ENCODE data around the gene ANKRD35. TPM values are rescaled to one million over a fixed set of nuclear protein-coding genes. Genes with fewer than 3 reads are reported as not detected.

ANKRD35 gene
- total and polyA plus RNA-seq, 12 donors = 0.37 to 2.0 (median 0.76) TPM; not detected in 1

DNA sequence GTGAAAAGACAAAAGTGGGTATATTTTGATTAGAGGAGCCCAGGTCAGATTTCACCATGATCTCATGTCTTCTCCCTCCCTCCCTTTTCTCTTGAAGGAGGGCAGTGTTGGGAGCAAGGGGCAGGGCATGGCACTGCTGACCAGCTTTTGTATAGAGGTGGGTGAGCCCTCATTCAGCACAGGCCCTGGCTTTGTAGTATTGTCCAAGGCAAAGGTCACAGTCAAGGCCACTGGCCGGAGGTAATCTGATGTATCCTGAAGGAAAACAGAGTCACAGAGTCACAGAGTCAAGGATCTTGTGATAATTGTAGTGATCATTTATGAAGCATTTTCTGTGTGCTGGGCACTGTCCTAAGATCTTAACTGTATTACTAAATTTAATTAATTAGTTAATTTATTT lies 12.3 kb upstream of the ANKRD35 start:
- no peaks in the 10 kb centered on the region for H3K9me3 ChIP-seq (replicated peaks in 1 of 3)
- TF ChIP-seq, protein P1, sequence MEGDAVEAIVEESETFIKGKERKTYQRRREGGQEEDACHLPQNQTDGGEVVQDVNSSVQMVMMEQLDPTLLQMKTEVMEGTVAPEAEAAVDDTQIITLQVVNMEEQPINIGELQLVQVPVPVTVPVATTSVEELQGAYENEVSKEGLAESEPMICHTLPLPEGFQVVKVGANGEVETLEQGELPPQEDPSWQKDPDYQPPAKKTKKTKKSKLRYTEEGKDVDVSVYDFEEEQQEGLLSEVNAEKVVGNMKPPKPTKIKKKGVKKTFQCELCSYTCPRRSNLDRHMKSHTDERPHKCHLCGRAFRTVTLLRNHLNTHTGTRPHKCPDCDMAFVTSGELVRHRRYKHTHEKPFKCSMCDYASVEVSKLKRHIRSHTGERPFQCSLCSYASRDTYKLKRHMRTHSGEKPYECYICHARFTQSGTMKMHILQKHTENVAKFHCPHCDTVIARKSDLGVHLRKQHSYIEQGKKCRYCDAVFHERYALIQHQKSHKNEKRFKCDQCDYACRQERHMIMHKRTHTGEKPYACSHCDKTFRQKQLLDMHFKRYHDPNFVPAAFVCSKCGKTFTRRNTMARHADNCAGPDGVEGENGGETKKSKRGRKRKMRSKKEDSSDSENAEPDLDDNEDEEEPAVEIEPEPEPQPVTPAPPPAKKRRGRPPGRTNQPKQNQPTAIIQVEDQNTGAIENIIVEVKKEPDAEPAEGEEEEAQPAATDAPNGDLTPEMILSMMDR (IDR thresholded peaks at IDR 0.05) = no peak
- TF ChIP-seq POLR2A (IDR thresholded peaks at IDR 0.05) = no peak
- intact Hi-C loops (cut with DNase I) = loop anchor here in 1 of 2 donors (5.0 kb wide), 1 partner anchor 114 kb away; no protein-coding TSS in a partner anchor
- H3K36me3 ChIP-seq (replicated peaks in 1 of 2) = no peaks in the 10 kb centered on the region
- H3K4me3 ChIP-seq = no peak overlapping the region
- peaks cover 2 to 4% of the 10 kb centered on the region in 2 donors for H3K4me1 ChIP-seq (replicated peaks in 1 of 2)
- DNase-seq = peak in 1 of 7 donors; percentile 11
- WGBS, 4 donors = 29 to 55% (median 42%) methylated on average over 1 of the region's 1 CpG
- H3K27me3 ChIP-seq = no peaks in the 10 kb centered on the region
- H3K27ac ChIP-seq = no peak overlapping the region

DNA sequence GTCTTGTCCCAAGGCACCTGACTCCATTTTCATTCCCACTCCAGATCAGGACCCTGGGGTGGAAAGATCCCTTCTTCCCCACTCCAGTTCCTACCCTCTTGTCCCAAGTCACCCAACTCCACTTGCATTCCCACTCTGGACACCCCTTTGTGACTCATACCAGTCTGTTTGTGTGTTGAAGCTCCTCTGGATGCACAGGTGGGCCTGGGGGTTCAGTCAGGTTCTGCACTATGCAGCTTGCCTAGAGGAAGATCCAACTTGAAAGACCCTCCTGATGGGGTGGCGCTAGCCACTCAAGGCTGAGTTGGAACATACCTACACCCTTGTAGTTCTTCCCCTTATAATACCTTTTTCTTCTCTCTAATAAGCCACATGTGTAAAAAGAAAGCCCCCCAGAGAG lies 9.8 kb upstream of the ANKRD35 start:
- WGBS, 4 donors = 89 to 100% (median 95%) methylated on average over 1 of the region's 1 CpG
- Histone ChIP-seq H3K4me1 (replicated peaks in 1 of 2) (peaks cover 19 to 24% of the 10 kb centered on the region in 2 donors), H3K9me3 (replicated peaks in 1 of 3) (no peaks in the 10 kb centered on the region), H3K36me3 (replicated peaks in 1 of 2) (no peaks in the 10 kb centered on the region), H3K4me3 (no peak overlapping the region), H3K27ac (no peak overlapping the region), H3K27me3 (no peaks in the 10 kb centered on the region)
- no peak for TF ChIP-seq POLR2A (IDR thresholded peaks at IDR 0.05)
- TF ChIP-seq, protein P1 (IDR thresholded peaks at IDR 0.05) = no peak
- DNase-seq = no peak
- intact Hi-C loops (cut with DNase I) = loop anchor here in 1 of 2 donors (5.0 kb wide), 1 partner anchor 117 kb away; no protein-coding TSS in a partner anchor

DNA sequence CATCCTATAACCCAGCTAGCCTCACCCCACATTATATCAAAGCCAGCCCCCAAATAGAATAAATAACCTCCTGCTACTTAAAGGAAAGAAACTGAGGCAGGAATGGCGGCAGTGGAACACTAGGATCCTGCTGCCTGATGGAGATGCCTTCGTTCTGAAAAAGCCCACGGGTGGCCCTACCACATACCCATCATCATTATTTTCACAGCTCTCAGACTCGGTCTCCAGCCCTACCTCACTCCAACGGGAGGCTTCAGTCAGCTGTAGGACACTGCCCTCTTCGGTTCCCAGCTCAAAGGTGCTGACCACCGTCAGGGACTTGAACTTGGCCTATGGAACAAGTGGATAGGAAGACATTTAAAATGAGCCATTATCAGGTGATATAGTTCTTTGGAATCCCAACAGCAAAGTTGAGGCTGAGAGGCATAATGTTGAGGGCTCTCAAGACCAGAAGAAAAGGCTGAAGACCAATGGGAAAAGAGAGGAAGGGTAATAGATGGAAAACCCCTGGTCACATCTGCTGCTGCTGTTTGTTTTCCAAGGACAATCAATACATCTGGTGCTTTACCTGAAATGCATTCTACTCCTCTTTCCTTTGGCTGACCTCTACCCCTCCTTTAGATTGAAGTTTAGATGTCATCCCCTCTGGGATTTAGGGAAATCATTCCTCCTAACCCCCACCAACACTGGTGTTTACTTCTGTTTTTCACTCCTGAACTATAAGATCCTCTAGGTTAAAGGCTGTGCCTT lies 7.8 kb upstream of the ANKRD35 start:
- Histone ChIP-seq H3K36me3 (replicated peaks in 1 of 2) (no peaks in the 10 kb centered on the region), H3K27me3 (no peaks in the 10 kb centered on the region), H3K27ac (peak overlapping the region in 4 of 5 donors; percentile 80 to 88 (median 85)), H3K9me3 (replicated peaks in 1 of 3) (no peaks in the 10 kb centered on the region), H3K4me3 (no peak overlapping the region), H3K4me1 (replicated peaks in 1 of 2) (peaks cover 19 to 24% of the 10 kb centered on the region in 2 donors)
- no peak for DNase-seq
- intact Hi-C loops (cut with DNase I) = no loop called here
- no peak for TF ChIP-seq POLR2A (IDR thresholded peaks at IDR 0.05)
- TF ChIP-seq, protein P1 (IDR thresholded peaks at IDR 0.05) = no peak
- WGBS, 4 donors = 84 to 95% (median 90%) methylated on average over 7 of the region's 7 CpGs

DNA sequence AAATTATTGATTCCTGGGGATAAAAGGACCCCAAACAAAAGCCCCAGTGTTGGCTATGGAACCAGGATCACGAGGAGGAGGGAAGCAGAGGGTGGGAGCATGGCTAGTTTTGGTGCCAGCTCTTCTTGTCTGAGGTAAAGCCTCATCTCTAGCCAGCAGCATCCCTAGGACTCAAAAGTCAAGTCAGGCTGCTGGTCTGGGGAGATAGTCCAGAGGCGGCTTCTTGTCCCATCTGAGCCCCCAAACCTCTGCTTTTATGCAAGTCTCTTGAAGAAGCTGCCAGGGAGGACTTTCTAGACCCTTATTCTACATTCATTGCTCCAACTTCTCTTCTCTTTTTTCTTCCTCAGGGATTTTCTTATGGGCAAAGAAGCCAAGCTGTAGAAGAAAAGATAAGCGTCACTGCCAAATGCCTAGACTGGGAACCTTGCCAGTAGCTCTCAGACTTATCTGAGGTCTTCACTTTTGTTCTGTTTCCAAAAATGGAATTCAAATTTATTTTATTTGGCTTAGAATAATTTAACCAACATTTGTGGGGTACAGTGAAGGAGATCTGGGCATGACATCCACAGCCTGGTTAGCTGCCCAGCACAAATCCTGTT lies 6.9 kb upstream of the ANKRD35 start:
- TF ChIP-seq, protein P1 (IDR thresholded peaks at IDR 0.05) = no peak
- no peak for TF ChIP-seq POLR2A (IDR thresholded peaks at IDR 0.05)
- H3K36me3 ChIP-seq (replicated peaks in 1 of 2) = no peaks in the 10 kb centered on the region
- peak; percentile 55 to 81 (median 72) for DNase-seq
- peaks cover 19 to 24% of the 10 kb centered on the region in 2 donors for H3K4me1 ChIP-seq (replicated peaks in 1 of 2)
- intact Hi-C loops (cut with DNase I) = no loop called here
- no peaks in the 10 kb centered on the region for H3K27me3 ChIP-seq
- H3K9me3 ChIP-seq (replicated peaks in 1 of 3) = no peaks in the 10 kb centered on the region
- peak overlapping the region; percentile 19 to 88 (median 84) for H3K27ac ChIP-seq
- peak overlapping the region in 1 of 4 donors; percentile 8 for H3K4me3 ChIP-seq
- WGBS, 4 donors = 31 to 45% (median 43%) methylated on average over 3 of the region's 3 CpGs

Data from adrenal gland (tissue), 12 donors.